ENCODE data around the gene CNTN4.

Gene CNTN4

DNA sequence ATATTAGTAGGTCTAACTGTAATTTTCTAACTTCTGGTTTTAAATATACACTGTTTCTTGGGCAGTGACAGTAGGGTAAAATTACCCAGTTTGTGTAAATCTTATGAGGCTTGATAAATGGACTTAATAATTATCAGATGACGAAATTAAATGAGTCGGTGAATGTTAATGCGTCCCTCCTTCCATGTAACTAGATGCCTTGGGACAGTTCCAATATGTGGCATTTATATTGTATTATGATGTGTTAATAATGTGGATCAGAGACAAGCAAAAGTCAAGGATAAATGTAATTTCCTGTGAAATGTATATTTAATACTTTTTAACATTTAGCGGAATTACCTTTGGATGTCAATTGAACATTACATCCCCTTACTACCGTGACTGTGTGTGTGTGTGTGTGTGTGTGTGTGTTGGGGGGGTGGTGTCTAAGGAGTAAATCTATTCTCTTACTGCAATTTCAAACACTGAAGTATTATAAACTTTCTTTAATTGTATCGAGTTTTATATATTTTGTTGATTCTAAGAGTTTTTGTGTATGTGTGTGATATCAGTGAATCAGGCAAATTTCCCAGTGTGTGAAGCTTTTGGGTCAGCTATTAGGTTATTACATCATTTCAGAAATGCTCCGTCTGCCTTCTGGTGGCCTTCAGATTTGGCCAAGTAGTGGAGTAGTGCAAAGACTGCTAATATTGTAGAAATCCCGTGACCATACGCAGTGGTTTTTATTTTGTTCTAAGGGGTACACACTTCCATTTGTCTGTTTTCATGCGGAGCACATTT lies 50.1 kb downstream of the CNTN4 start:
- no peak for DNase-seq (ENCODE audit: low read depth, low spot score)

GRCh38 chr3:2153053-2153452 lies 54.4 kb downstream of the CNTN4 start:
- DNase-seq (ENCODE audit: low read depth, low spot score): no peak

GRCh38 chr3:2153547-2153946 lies 54.9 kb downstream of the CNTN4 start:
- DNase-seq (ENCODE audit: low read depth, low spot score): no peak

DNA sequence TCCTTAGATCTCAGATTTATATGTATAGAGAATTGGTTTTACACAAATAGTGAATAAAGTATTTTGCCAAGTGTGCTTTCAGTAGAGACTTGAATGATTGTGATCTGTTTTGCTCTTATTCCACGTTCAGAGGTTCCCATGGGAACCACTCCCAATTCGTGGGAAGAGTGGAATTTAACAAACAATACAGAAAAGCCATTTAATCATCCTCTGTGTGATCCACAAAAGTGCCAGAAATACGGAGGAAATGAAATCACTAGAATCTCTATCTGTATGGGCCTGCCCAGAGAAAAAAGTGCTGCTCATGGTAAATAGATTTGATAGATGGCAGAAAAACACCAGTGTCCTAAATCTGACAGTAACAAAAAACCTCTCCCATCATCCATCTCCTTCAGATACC lies 56.0 kb downstream of the CNTN4 start:
- no peak for DNase-seq (ENCODE audit: low read depth, low spot score)

DNA sequence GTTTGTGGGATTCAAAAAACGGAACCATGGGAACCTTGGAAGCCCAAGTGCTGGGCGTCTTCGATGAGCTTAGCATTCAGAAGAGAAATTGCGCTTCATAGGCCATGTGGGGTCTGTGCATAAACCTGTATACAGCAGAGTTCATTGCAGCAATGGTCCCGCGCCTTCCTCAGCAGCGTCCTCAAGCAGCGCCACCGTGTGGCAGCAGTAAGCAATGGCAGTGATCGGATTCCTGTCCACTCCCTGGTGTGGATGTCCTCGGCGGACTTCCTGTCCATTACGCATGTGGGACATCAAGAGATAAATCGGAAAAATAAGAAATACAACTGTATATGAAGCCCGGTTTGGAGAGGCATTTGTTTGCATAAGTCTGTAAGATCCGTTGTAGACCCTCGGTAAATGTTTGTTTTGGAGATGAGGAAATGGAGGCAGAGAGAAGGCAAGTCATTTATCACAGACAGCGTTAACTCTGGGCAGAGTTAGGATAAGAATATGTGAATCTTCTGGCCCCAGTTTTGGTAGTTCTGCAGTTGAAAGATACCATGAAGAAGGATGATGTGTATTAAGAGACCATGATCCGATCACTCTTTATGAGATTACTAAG lies 57.7 kb downstream of the CNTN4 start:
- DNase-seq (ENCODE audit: low read depth, low spot score): no peak

GRCh38 chr3:2158828-2159227 lies 60.2 kb downstream of the CNTN4 start:
- DNase-seq (ENCODE audit: low read depth, low spot score): no peak

DNA sequence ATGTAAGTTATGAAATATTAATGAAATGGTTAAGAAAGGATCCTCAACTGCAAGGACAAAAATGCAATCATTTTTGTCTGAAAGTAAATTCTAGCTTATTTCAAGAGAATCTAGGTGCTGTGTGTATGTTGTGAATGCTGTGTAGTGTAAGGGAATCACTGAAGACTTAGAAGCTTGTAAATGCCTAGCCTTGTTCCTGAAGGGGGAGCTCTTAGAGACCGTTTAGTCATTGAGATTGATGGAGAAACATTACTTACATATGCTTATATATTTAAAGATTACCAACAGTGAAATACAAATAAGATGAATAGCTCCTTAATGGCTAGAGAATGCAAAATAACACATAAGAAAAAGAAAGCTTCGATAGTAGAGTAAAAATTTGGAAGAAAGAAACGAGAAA lies 67.9 kb downstream of the CNTN4 start:
- no peak for DNase-seq (ENCODE audit: low read depth, low spot score)

- no peak for DNase-seq (ENCODE audit: low read depth, low spot score)
Observed at GRCh38 chr3:2172561-2173171, 74.0 kb downstream of the CNTN4 start.

DNA sequence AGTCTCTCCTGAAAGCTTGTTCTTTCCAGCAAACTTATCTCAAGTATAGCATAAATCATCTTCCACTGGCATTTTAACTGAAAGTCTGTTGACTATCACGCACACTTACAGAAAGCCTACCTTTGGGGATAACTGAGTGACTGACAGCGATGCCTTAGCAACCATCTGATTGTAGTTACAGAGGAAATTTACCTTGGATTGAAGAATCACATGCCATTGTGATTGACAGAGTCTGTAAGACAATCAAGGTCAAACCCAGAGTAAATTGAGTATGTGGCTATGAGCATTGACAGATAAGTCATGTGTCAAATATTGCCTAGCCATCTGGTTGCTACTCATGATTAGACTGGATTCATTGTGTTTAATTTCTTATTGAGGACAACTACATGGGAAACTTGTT lies 82.0 kb downstream of the CNTN4 start:
- DNase-seq (ENCODE audit: low read depth, low spot score): no peak

DNA sequence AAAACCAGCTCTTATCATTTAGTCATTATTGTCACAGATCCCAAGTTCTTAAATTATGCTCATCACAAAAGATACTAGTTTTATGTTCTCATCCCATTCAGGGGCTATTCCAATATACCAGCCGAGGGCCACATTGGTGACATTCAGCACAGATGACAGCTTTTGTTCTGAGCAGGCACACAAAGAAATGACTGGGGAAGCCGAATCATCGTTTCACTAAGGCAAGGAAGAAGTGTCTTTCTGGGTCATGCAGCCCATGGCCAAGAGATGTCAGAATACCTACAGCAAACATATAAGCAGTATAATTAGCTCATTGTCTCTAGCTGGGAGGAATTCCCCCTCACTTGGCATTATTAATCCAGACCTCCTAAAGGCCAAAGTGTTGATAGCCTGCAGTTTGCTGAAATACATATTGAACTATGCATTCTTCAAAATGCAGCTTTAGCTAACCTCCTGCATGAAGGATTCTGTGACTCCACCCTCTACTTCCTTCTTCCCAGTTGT lies 100.2 kb downstream of the CNTN4 start:
- DNase-seq (ENCODE audit: low read depth, low spot score): no peak

- DNase-seq (ENCODE audit: low read depth, low spot score): no peak
Observed at GRCh38 chr3:2204054-2204453, 105.4 kb downstream of the CNTN4 start.

GRCh38 chr3:2205692-2206091 lies 107.0 kb downstream of the CNTN4 start:
- no peak for DNase-seq (ENCODE audit: low read depth, low spot score)

DNA sequence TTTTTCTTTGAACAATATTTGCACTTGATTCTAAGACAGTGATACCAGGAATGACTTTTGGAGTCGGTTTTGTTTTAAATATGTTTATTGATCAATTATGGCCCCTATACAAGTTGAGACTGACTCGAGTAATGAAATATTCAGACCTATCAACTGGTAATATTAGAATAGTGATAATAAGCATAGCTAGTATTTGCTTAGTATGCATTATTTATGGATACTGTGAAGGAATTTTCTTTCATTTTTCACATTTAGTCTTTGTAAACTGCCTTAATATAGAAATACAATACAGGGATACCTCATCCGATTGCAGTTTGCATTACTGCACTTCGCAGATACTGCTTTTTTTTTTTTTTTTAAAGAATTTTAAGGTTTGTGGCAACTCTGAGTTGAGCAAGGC lies 107.9 kb downstream of the CNTN4 start:
- no peak for DNase-seq (ENCODE audit: low read depth, low spot score)

- DNase-seq (ENCODE audit: low read depth, low spot score): no peak
Observed at GRCh38 chr3:2211568-2211967, 112.9 kb downstream of the CNTN4 start.

DNA sequence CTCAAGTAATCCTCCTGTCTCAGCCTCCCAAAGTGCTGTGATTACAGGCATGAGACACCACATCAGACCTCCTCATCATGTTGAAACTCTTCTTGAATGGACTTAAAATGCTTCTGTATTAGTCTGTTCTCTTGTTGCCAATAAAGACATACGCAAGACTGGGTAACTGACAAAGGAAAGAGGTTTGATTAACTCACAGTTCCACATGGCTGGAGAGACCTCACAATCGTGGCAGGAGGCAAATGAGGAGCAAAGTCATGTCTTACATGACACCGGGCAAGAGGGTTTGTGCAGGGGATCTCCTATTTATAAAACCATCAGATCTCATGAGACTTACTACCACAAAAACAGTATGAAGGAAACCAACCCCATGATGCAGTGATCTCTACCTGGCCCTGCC lies 113.5 kb downstream of the CNTN4 start:
- no peak for DNase-seq (ENCODE audit: low read depth, low spot score)

DNA sequence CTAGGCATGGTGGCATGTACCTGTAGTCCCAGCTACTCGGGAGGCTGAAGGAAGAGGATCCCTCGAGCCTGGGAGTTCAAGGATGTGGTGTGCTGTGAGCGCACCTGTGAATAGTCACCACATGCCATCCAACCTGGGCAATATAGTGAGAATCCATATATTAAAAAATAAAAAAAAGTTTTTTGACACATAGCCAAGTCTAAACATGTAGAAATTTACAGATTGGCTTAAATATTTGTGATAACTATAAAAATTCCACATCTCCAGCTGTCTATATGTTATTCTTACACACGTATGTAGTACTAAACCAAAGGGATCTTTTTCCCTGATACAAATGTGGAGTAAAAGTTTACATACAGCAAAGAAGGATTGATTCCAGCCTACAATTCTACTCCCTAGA lies 119.7 kb downstream of the CNTN4 start:
- DNase-seq (ENCODE audit: low read depth, low spot score): no peak

- DNase-seq (ENCODE audit: low read depth, low spot score): no peak
Observed at GRCh38 chr3:2218816-2219215, 120.2 kb downstream of the CNTN4 start.

GRCh38 chr3:2236203-2236602 lies 137.5 kb downstream of the CNTN4 start:
- DNase-seq (ENCODE audit: low read depth, low spot score): no peak

DNA sequence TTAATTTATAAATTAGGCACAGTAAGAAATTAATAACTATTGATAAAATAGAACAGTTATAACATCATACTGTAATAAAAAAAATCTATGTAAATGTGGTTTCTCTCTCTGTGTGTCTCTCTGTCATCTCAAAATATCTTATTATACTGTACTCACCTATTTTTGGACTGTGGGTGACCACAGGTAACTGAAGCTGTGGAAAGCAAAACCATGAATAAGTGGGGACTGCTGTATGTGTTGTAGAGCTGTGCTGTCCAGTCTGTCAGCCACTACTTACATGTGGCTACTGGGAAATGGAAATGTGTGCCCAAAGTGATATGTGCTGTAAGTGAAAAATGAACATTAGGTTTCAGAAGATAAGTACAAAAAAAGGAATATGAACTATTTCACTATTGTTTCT lies 145.5 kb downstream of the CNTN4 start:
- DNase-seq (ENCODE audit: low read depth, low spot score): no peak

GRCh38 chr3:2246873-2247648 lies 148.4 kb downstream of the CNTN4 start:
- no peak for DNase-seq (ENCODE audit: low read depth, low spot score)

DNA sequence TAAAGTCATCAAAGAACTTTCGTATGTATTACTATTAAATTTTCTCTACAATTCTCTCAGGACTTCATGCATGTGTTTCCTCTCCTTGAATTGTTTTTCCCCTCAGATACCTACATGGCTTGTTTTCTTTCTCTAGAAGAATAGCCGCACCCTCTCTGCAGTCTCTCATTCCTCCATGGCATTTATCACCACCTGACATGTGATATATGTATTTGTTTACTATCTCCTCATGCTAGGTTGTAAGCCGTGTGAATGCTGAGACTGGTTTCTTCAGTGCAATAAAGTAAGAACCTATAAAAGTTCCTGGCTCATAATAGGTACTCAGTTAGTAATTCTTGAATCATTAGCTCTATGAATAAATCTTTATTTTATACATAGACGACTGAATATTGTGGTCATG lies 149.2 kb downstream of the CNTN4 start:
- DNase-seq (ENCODE audit: low read depth, low spot score): no peak

DNA sequence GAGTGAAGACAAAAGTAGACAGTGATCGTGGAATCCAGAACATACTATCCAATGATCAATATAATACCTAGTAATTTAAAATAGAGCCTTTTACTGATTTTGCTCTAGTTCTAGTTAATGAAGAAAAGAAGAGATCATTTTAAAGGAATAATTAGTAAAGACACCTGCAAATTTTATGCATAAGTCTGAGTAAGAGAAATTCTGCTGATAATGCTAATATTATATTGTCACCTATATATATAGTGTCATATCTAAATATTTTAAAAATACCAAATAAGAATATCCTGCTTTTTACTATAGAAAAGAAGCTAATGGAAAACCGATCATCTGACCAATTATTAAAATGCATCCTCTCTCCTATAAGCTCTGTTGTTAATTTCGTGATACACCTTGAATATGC lies 152.1 kb downstream of the CNTN4 start:
- no peak for DNase-seq (ENCODE audit: low read depth, low spot score)
